Hematopoietic multipotent progenitor cell treated with erythropoietin and hydrocortisone succinate and interleukin-3 and kit ligand, for 17 days (in vitro differentiated cells): ENCODE data around the gene DDC.
A peak's percentile ranks its signal among the peaks of the same experiment; 100 is the strongest.

Source experiments
- DNase-seq: peaks from one replicate; pipeline ENCODE4 v3.0.0-alpha.2; 2015; ENCODE audit warnings: low spot score

Gene DDC

GRCh38 chr7:50455658-50456057, 109.5 kb downstream of the DDC start:
- no peak for DNase-seq

- no peak for DNase-seq
Observed at GRCh38 chr7:50454968-50455367, 110.2 kb downstream of the DDC start.

GRCh38 chr7:50450590-50451032, 114.6 kb downstream of the DDC start:
- DNase-seq = no peak

GRCh38 chr7:50449881-50450589, 115.2 kb downstream of the DDC start, which contains the start of gene FIGNL1:
TSS of gene FIGNL1 (minus strand) at chr7:50450350. CDS start at chr7:50447287, 3,063 bp downstream.
- peak; percentile 78 for DNase-seq

- no peak for DNase-seq
Observed at GRCh38 chr7:50449501-50449880, 115.7 kb downstream of the DDC start.

- no peak for DNase-seq
Observed at GRCh38 chr7:50448823-50449222, 116.4 kb downstream of the DDC start.

- no peak for DNase-seq
Observed at GRCh38 chr7:50446542-50446960, 118.7 kb downstream of the DDC start.

GRCh38 chr7:50436133-50436806, 128.9 kb downstream of the DDC start:
- no peak for DNase-seq

GRCh38 chr7:50431722-50432305, 133.4 kb downstream of the DDC start:
- no peak for DNase-seq

GRCh38 chr7:50431316-50431715, 133.9 kb downstream of the DDC start:
- DNase-seq = no peak

GRCh38 chr7:50428911-50429310, 136.3 kb downstream of the DDC start:
- DNase-seq = no peak

- no peak for DNase-seq
Observed at GRCh38 chr7:50427518-50427917, 137.7 kb downstream of the DDC start.

GRCh38 chr7:50426280-50427045, 138.7 kb downstream of the DDC start:
- DNase-seq = no peak

GRCh38 chr7:50425318-50425717, 139.9 kb downstream of the DDC start:
- no peak for DNase-seq

- DNase-seq = no peak
Observed at GRCh38 chr7:50423860-50424259, 141.3 kb downstream of the DDC start.

GRCh38 chr7:50422858-50423257, 142.3 kb downstream of the DDC start:
- no peak for DNase-seq

- DNase-seq = no peak
Observed at GRCh38 chr7:50421043-50421442, 144.2 kb downstream of the DDC start.

GRCh38 chr7:50418526-50419290, 146.5 kb downstream of the DDC start:
- DNase-seq = no peak

GRCh38 chr7:50418086-50418515, 147.1 kb downstream of the DDC start:
- peak; percentile 77 for DNase-seq

GRCh38 chr7:50416527-50417182, 148.6 kb downstream of the DDC start:
- DNase-seq = no peak

GRCh38 chr7:50415844-50416364, 149.3 kb downstream of the DDC start:
- no peak for DNase-seq
